Astrocyte (in vitro differentiated cells and primary cell): Measurements from ENCODE around the gene PTK6. TPM values are rescaled to one million over a fixed set of nuclear protein-coding genes. Genes with fewer than 3 reads are reported as not detected.

Experiments
- DNase-seq: peaks from one replicate; pipeline ENCODE4 v3.0.0-alpha.2; 2010; ENCODE audit warnings: low read depth
- FAIRE-seq: peaks from 2 replicates; lab custom pipeline; 2011; peaks lifted over from hg19 to GRCh38; lab: Jason Lieb, UNC
- H2AFZ ChIP-seq: 2 replicates; pipeline ENCODE4 v1.6.0; 2012; ENCODE audit warnings: low read depth, low read length, inconsistent platforms
- H3K27ac ChIP-seq: 2 replicates; pipeline ENCODE4 v1.5.1; 2011; ENCODE audit warnings: low read depth, low read length, inconsistent platforms
- H3K27me3 ChIP-seq: 2 replicates; pipeline ENCODE4 v1.6.0; 2011; ENCODE audit warnings: low read length, inconsistent platforms; ENCODE audit not compliant: insufficient read depth
- H3K36me3 ChIP-seq: 2 replicates; pipeline ENCODE4 v1.5.1; 2011; ENCODE audit warnings: low read length, inconsistent platforms; ENCODE audit not compliant: insufficient read depth
- H3K4me1 ChIP-seq: 2 replicates; pipeline ENCODE4 v1.5.1; 2011; ENCODE audit warnings: low read length, inconsistent platforms; ENCODE audit not compliant: insufficient read depth
- H3K4me2 ChIP-seq: 2 replicates; pipeline ENCODE4 v1.6.0; 2012; ENCODE audit warnings: low read length, inconsistent platforms
- H3K4me3 ChIP-seq: 2 replicates; pipeline ENCODE4 v1.5.1; 2011; ENCODE audit warnings: low read depth, mild to moderate bottlenecking, low read length, inconsistent platforms; ENCODE audit not compliant: insufficient read depth
- H3K79me2 ChIP-seq: 2 replicates; pipeline ENCODE4 v1.6.0; 2012; ENCODE audit warnings: mild to moderate bottlenecking, low read length, inconsistent platforms; ENCODE audit not compliant: insufficient read depth
- H3K9ac ChIP-seq: 2 replicates; pipeline ENCODE4 v1.6.0; 2012; ENCODE audit warnings: mild to moderate bottlenecking, low read length, inconsistent platforms
- H3K9me3 ChIP-seq: 2 replicates; pipeline ENCODE4 v1.5.1; 2012; ENCODE audit warnings: low read depth, mild to moderate bottlenecking, low read length, inconsistent platforms; ENCODE audit not compliant: insufficient read depth
- H4K20me1 ChIP-seq: 2 replicates; pipeline ENCODE4 v1.6.0; 2012; ENCODE audit warnings: low read length, inconsistent platforms; ENCODE audit not compliant: insufficient read depth
- H3K27ac Mint-ChIP-seq: one replicate; pipeline ENCODE4 v1.8.0; 2021; ENCODE audit warnings: mild to moderate bottlenecking, mixed read lengths; ENCODE audit not compliant: unreplicated experiment
- H3K27me3 Mint-ChIP-seq: one replicate; pipeline ENCODE4 v1.8.0; 2021; ENCODE audit warnings: low read depth, mixed read lengths; ENCODE audit not compliant: unreplicated experiment
- H3K36me3 Mint-ChIP-seq: one replicate; pipeline ENCODE4 v1.8.0; 2021; ENCODE audit warnings: low read depth, mixed read lengths; ENCODE audit not compliant: unreplicated experiment
- H3K4me1 Mint-ChIP-seq: one replicate; pipeline ENCODE4 v1.8.0; 2021; ENCODE audit warnings: low read depth, mixed read lengths; ENCODE audit not compliant: unreplicated experiment
- H3K4me3 Mint-ChIP-seq: one replicate; pipeline ENCODE4 v1.8.0; 2021; ENCODE audit warnings: mild to moderate bottlenecking, moderate library complexity, mixed read lengths; ENCODE audit not compliant: unreplicated experiment
- H3K9me3 Mint-ChIP-seq: one replicate; pipeline ENCODE4 v1.8.0; 2021; ENCODE audit warnings: mild to moderate bottlenecking, mixed read lengths; ENCODE audit not compliant: unreplicated experiment
- EZH2 ChIP-seq: IDR thresholded peaks from 2 replicates; pipeline ENCODE4 v1.6.1; 2012; ENCODE audit warnings: mild to moderate bottlenecking, low read length, inconsistent platforms; ENCODE audit not compliant: insufficient read depth
- total RNA-seq: library from RNA; stranded (reverse); gene quantifications from 2 replicates; pipeline ENCODE4 v1.2.1, GENCODE V29; 2021
- TF ChIP-seq, protein P1 (sequence below): IDR thresholded peaks from 2 replicates; pipeline ENCODE4 v1.5.1; 2011; ENCODE audit warnings: low read depth, mild to moderate bottlenecking, inconsistent platforms, low read length, moderate library complexity; ENCODE audit not compliant: insufficient read depth

The PTK6 gene
- total RNA-seq, 1 donor from 2014 or later = 0.18 TPM

DNA sequence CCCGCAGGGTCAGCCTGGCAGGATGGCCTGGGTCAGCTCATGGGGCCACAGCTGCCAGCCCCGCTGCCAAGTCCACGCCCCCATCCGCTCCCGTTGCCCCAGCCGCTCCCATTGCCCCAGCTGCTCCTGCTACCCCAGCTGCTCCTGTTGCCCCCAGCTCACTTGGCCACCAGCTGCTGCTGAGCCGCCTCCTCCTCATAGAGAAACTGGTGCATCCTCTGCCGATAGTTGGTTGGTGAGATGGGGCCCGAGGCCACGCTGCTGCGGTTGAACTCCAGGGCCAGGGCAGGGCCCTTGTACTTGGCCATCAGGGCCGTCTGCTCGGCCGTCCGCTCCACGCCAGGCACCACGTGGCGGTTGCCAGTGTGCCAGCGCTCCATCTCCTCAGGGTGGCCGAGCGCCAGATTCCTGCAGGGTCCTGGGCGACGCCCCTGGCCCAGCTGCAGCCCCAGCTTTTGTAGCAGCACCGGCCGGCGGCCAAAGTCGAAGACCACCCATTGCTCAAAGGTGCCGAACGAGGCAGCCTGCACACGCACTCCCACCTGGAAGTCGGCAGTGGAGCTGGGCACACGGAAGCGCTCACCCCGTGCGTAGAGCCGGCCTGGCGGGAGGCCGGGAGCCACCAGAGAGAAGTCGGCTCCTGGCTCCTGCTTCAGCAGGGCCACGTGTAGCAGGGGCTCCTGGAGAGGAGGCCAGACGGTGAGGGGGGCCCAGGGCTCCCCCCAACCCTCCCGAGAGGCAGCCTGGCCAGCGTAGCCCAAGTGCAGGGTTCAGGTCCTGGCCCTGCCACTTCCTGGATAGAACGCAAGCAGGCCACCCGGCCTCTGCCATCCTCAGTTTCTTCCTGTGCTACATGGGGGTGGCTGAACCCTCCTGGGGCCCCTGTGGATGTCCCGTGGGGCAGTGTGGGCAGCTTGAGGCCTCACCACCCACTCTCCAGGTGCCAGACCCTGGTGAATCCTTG, 32.1 kb upstream of the PTK6 start:
- H3K36me3 ChIP-seq = no peaks in the 10 kb centered on the region
- H3K27ac ChIP-seq = no peak overlapping the region
- H3K4me1 Mint-ChIP-seq = no peaks in the 10 kb centered on the region
- no peaks in the 10 kb centered on the region for H3K27me3 ChIP-seq
- no peak overlapping the region for H3K9ac ChIP-seq
- peaks cover 23% of the 10 kb centered on the region for H4K20me1 ChIP-seq
- H3K4me3 Mint-ChIP-seq = no peak overlapping the region
- FAIRE-seq = no peak
- no peak overlapping the region for H2AFZ ChIP-seq
- no peak overlapping the region for H3K4me3 ChIP-seq
- DNase-seq = no peak
- H3K27ac Mint-ChIP-seq = no peak overlapping the region
- H3K9me3 Mint-ChIP-seq = no peaks in the 10 kb centered on the region
- H3K4me2 ChIP-seq = no peak overlapping the region
- H3K36me3 Mint-ChIP-seq = no peaks in the 10 kb centered on the region
- no peaks in the 10 kb centered on the region for H3K9me3 ChIP-seq
- no peak for TF ChIP-seq EZH2
- TF ChIP-seq, protein P1, sequence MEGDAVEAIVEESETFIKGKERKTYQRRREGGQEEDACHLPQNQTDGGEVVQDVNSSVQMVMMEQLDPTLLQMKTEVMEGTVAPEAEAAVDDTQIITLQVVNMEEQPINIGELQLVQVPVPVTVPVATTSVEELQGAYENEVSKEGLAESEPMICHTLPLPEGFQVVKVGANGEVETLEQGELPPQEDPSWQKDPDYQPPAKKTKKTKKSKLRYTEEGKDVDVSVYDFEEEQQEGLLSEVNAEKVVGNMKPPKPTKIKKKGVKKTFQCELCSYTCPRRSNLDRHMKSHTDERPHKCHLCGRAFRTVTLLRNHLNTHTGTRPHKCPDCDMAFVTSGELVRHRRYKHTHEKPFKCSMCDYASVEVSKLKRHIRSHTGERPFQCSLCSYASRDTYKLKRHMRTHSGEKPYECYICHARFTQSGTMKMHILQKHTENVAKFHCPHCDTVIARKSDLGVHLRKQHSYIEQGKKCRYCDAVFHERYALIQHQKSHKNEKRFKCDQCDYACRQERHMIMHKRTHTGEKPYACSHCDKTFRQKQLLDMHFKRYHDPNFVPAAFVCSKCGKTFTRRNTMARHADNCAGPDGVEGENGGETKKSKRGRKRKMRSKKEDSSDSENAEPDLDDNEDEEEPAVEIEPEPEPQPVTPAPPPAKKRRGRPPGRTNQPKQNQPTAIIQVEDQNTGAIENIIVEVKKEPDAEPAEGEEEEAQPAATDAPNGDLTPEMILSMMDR = no peak
- H3K4me1 ChIP-seq = peaks cover 8% of the 10 kb centered on the region
- no peaks in the 10 kb centered on the region for H3K27me3 Mint-ChIP-seq
- H3K79me2 ChIP-seq = peaks cover 7% of the 10 kb centered on the region

DNA sequence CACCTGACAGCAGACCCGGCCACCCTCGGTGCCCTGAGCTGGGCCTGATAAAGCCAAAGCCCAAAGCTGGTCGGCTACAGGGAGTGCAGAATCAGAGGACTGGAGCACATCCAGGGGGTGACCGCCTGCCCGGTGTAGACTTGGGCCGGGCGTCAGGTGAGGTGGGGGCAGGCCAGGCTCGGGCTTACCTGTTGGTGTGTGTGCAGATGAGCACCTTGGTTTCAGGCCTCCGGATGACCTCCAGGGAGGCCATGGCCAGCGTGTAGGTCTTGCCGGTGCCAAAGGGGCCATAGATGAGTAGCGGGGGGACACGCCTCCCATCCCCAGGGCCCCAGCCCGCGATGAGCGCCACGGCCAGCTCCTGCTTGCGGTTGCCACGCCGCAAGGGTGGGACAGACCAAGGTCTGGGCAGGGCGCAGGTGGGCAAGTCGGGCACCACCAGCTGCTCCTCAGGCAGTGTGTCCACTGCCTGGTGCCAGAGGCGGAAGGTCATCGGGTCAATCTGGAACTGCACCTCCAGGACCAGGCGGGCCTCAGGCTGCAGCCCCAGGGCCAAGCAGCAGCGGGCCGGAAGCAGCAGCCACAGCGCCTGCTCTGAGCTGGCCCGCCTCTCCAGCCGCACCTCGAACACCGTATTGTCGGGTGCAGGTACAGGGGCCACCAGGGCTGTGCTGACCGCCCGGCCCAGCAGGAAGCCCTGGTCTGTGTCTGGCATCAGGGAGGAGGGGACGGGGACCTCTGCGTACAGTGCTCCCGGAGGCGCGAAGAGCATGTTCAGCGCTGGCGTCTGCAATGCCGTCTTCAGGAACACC, 31.2 kb upstream of the PTK6 start:
- no peak for TF ChIP-seq EZH2
- TF ChIP-seq, protein P1 = no peak
- Histone ChIP-seq H3K27me3 (no peaks in the 10 kb centered on the region), H4K20me1 (peaks cover 20% of the 10 kb centered on the region), H3K4me2 (no peak overlapping the region), H3K4me1 (peaks cover 4% of the 10 kb centered on the region), H3K9me3 (no peaks in the 10 kb centered on the region), H3K27ac (no peak overlapping the region), H2AFZ (no peak overlapping the region), H3K79me2 (peaks cover 4% of the 10 kb centered on the region), H3K36me3 (no peaks in the 10 kb centered on the region), H3K4me3 (no peak overlapping the region), H3K9ac (no peak overlapping the region)
- H3K27me3 Mint-ChIP-seq = no peaks in the 10 kb centered on the region
- no peaks in the 10 kb centered on the region for H3K36me3 Mint-ChIP-seq
- no peaks in the 10 kb centered on the region for H3K4me1 Mint-ChIP-seq
- DNase-seq (no peak), FAIRE-seq (no peak)
- no peaks in the 10 kb centered on the region for H3K9me3 Mint-ChIP-seq
- no peak overlapping the region for H3K27ac Mint-ChIP-seq
- H3K4me3 Mint-ChIP-seq = no peak overlapping the region
